IPS-15b (cell line): ENCODE results near the gene DNASE1L3.

ENCODE experiments used
- H3K27me3 ChIP-seq: one replicate; pipeline ENCODE4 v1.6.1; 2013; ENCODE audit warnings: low read length; ENCODE audit not compliant: control insufficient read depth, insufficient read depth
- H3K36me3 ChIP-seq: one replicate; pipeline ENCODE4 v1.6.1; 2013; ENCODE audit warnings: low read length; ENCODE audit not compliant: control insufficient read depth, insufficient read depth
- H3K4me1 ChIP-seq: one replicate; pipeline ENCODE4 v1.6.1; 2013; ENCODE audit warnings: mild to moderate bottlenecking, low read length; ENCODE audit not compliant: control insufficient read depth, insufficient read depth
- H3K4me3 ChIP-seq: one replicate; pipeline ENCODE4 v1.5.1; 2013; ENCODE audit warnings: low read depth, low read length
- H3K9ac ChIP-seq: one replicate; pipeline ENCODE4 v1.6.1; 2013; ENCODE audit warnings: low read depth, mild to moderate bottlenecking, low read length
- H3K9me3 ChIP-seq: one replicate; pipeline ENCODE4 v1.6.1; 2013; ENCODE audit warnings: mild to moderate bottlenecking, low read length; ENCODE audit not compliant: control insufficient read depth, insufficient read depth

The DNASE1L3 gene

GRCh38 chr3:58158442-58159153 lies 52.2 kb downstream of the DNASE1L3 start:
- peaks cover 62% of the 10 kb centered on the region for H3K36me3 ChIP-seq
- H3K9me3 ChIP-seq: no peaks in the 10 kb centered on the region
- H3K4me1 ChIP-seq: no peaks in the 10 kb centered on the region
- H3K4me3 ChIP-seq: no peak overlapping the region
- H3K27me3 ChIP-seq: no peaks in the 10 kb centered on the region
- no peak overlapping the region for H3K9ac ChIP-seq

- Histone ChIP-seq H3K4me3 (no peak overlapping the region), H3K27me3 (no peaks in the 10 kb centered on the region), H3K9me3 (no peaks in the 10 kb centered on the region), H3K36me3 (peaks cover 62% of the 10 kb centered on the region), H3K4me1 (no peaks in the 10 kb centered on the region), H3K9ac (no peak overlapping the region)
Observed at GRCh38 chr3:58157700-58158099, 53.1 kb downstream of the DNASE1L3 start.

DNA sequence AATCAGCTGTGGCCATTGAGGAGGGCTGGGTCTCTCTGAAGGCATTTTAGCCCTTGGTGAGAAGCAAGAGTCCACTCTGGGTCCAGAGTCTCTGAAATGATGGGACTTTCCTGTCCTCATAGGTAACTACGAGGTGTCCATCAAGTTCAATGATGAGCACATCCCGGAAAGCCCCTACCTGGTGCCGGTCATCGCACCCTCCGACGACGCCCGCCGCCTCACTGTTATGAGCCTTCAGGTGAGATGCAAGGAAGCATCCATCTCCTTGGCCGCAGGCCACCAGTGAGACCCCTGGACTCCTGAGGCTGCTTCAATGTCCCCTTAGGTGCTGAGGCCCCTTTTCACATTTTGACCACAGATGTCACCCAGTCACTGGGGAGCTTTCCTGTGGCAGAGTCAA lies 54.9 kb downstream of the DNASE1L3 start:
- Histone ChIP-seq H3K4me1 (no peaks in the 10 kb centered on the region), H3K4me3 (no peak overlapping the region), H3K9ac (no peak overlapping the region), H3K9me3 (no peaks in the 10 kb centered on the region), H3K27me3 (no peaks in the 10 kb centered on the region), H3K36me3 (peaks cover 70% of the 10 kb centered on the region)

GRCh38 chr3:58154626-58155449 lies 55.9 kb downstream of the DNASE1L3 start:
- Histone ChIP-seq H3K27me3 (no peaks in the 10 kb centered on the region), H3K4me3 (no peak overlapping the region), H3K4me1 (no peaks in the 10 kb centered on the region), H3K9ac (no peak overlapping the region), H3K36me3 (peaks cover 80% of the 10 kb centered on the region), H3K9me3 (no peaks in the 10 kb centered on the region)

GRCh38 chr3:58153371-58153770 lies 57.4 kb downstream of the DNASE1L3 start:
- H3K36me3 ChIP-seq: peaks cover 81% of the 10 kb centered on the region
- no peaks in the 10 kb centered on the region for H3K4me1 ChIP-seq
- H3K4me3 ChIP-seq: no peak overlapping the region
- H3K9ac ChIP-seq: no peak overlapping the region
- no peaks in the 10 kb centered on the region for H3K27me3 ChIP-seq
- H3K9me3 ChIP-seq: no peaks in the 10 kb centered on the region

DNA sequence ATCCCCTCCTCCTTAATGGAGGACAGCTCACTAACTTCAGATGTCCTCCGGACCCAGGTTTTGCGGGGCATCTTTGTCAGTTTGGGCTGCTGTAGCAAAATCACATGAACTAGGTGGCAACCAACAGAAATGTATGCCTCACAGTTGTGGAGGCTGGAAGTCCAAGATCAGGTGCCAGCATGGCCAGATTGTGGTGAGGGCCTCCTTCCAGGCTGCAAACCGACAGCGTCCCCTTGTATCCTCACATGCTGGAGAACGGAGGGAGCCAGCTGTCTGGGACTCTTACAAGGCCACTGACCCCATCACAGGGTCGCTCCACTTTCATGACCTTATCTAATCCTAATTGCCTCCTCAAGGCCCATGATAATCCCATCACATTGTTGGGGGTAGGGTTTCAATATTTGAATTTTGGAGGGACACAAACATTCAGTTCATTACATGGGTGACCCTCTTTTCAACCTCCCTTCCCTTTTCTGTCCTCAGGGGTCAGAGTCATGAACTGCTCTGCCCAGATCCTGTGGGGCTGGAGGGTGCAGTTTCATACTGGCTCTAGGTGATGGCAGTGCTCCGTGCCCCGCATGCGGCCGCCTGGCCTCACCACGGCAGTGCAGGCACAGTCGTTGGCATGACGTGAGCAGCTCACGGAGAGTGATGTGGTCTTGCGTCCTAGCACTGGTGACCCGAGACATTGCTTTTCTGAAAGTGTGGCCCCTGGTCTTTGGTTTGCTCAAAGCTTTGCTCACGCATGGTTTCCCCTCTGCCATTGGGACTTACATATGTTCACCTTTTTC lies 58.4 kb downstream of the DNASE1L3 start:
- Histone ChIP-seq H3K9ac (no peak overlapping the region), H3K27me3 (no peaks in the 10 kb centered on the region), H3K9me3 (no peaks in the 10 kb centered on the region), H3K4me1 (no peaks in the 10 kb centered on the region), H3K4me3 (no peak overlapping the region), H3K36me3 (peaks cover 84% of the 10 kb centered on the region)

- peaks cover 82% of the 10 kb centered on the region for H3K36me3 ChIP-seq
- H3K4me1 ChIP-seq: no peaks in the 10 kb centered on the region
- no peaks in the 10 kb centered on the region for H3K27me3 ChIP-seq
- no peak overlapping the region for H3K4me3 ChIP-seq
- H3K9me3 ChIP-seq: no peaks in the 10 kb centered on the region
- no peak overlapping the region for H3K9ac ChIP-seq
Observed at GRCh38 chr3:58151637-58152036, 59.1 kb downstream of the DNASE1L3 start.

GRCh38 chr3:58150810-58151199 lies 60.0 kb downstream of the DNASE1L3 start:
- H3K4me1 ChIP-seq: no peaks in the 10 kb centered on the region
- H3K9ac ChIP-seq: no peak overlapping the region
- H3K4me3 ChIP-seq: no peak overlapping the region
- no peaks in the 10 kb centered on the region for H3K27me3 ChIP-seq
- peaks cover 80% of the 10 kb centered on the region for H3K36me3 ChIP-seq
- no peaks in the 10 kb centered on the region for H3K9me3 ChIP-seq

GRCh38 chr3:58150130-58150809 lies 60.5 kb downstream of the DNASE1L3 start:
- no peaks in the 10 kb centered on the region for H3K27me3 ChIP-seq
- peaks cover 82% of the 10 kb centered on the region for H3K36me3 ChIP-seq
- H3K9me3 ChIP-seq: no peaks in the 10 kb centered on the region
- no peak overlapping the region for H3K9ac ChIP-seq
- H3K4me3 ChIP-seq: no peak overlapping the region
- no peaks in the 10 kb centered on the region for H3K4me1 ChIP-seq

GRCh38 chr3:58148049-58148448 lies 62.7 kb downstream of the DNASE1L3 start:
- Histone ChIP-seq H3K4me3 (no peak overlapping the region), H3K27me3 (no peaks in the 10 kb centered on the region), H3K36me3 (peaks cover 75% of the 10 kb centered on the region), H3K9ac (no peak overlapping the region), H3K9me3 (no peaks in the 10 kb centered on the region), H3K4me1 (no peaks in the 10 kb centered on the region)
